HCT116 (cell line): ENCODE results near the gene LGALS7. TPM values are rescaled to one million over a fixed set of nuclear protein-coding genes. Genes with fewer than 3 reads are reported as not detected.

Experiments
- ATAC-seq: fragments of 200-7000 bp; cut with Tn5 transposase; 2 replicates; pipeline ENCODE4 v1.9.1; 2020; ENCODE audit warnings: mild to moderate bottlenecking, moderate library complexity
- BruUV-seq: library from RNA; stranded (reverse); fragments of 400-500 nt; replicated peaks from 2 replicates; lab custom pipeline; 2021; lab: Mats Ljungman, UMichigan
- CTCF ChIA-PET: fragments of 300-600 bp; sonication (Branson Sonifier 250); formaldehyde crosslinking; loops from one replicate; lab custom pipeline; 2021; ENCODE audit warnings: antibody characterized with exemption; lab: Charles Lee
- POLR2A ChIA-PET: fragments of 300-600, 350-600 bp; sonication (Branson Sonifier 250); formaldehyde crosslinking; loops from one replicate; lab custom pipeline; 2021; ENCODE audit warnings: antibody characterized with exemption; lab: Charles Lee
- RAD21 ChIA-PET, 2 experiments: fragments of 300-600 bp; sonication (Branson Sonifier 250); formaldehyde crosslinking; loops; one replicate each; lab custom pipeline; 2023; ENCODE audit warnings: low total read pairs in 2 of 2; ENCODE audit not compliant: uncharacterized antibody in 2 of 2, unreplicated experiment in 2 of 2, low non-redundant PET in 1 of 2; lab: Charles Lee
- DNase-seq: peaks from one replicate; pipeline ENCODE4 v3.0.0-alpha.2; 2010; ENCODE audit warnings: low read depth, low spot score
- H2AFZ ChIP-seq: fragments of 200-600 bp; shearing (Covaris generic), sonication (generic); 2 replicates; pipeline ENCODE4 v1.6.1; 2017; ENCODE audit warnings: low read depth, mixed run types, mixed read lengths, antibody characterized with exemption, low read length; ENCODE audit not compliant: poor library complexity, severe bottlenecking
- H3K27ac ChIP-seq: 2 replicates; pipeline ENCODE4 v1.5.1; 2012; ENCODE audit warnings: low read depth, low read length
- H3K27me3 ChIP-seq: fragments of 200-600 bp; sonication (generic); 2 replicates; pipeline ENCODE4 v1.6.1; 2016; ENCODE audit warnings: mixed run types, low read length, mixed read lengths; ENCODE audit not compliant: insufficient read depth
- H3K36me3 ChIP-seq, 2 experiments: fragments of 200-500 bp in 1 of 2; fragments of 200-600 bp in 1 of 2; sonication (Bioruptor generic) in 1 of 2; sonication (generic) in 1 of 2; 2 replicates each; pipeline versions ENCODE4 v1.5.1 to v1.6.1; 2014 to 2016; ENCODE audit warnings: low read length in 2 of 2, inconsistent platforms in 1 of 2, mixed read lengths in 1 of 2, mixed run types in 1 of 2; ENCODE audit not compliant: insufficient read depth in 2 of 2, control insufficient read depth in 1 of 2
- H3K4me1 ChIP-seq, 2 experiments: fragments of 200-600 bp in 1 of 2; sonication (generic) in 1 of 2; 2 replicates each; pipeline versions ENCODE4 v1.5.1 to v1.6.1; 2012 to 2017; ENCODE audit warnings: low read length in 2 of 2, inconsistent platforms in 1 of 2, mild to moderate bottlenecking in 1 of 2, mixed read lengths in 1 of 2, mixed run types in 1 of 2, moderate library complexity in 1 of 2; ENCODE audit not compliant: insufficient read depth in 2 of 2, control insufficient read depth in 1 of 2
- H3K4me2 ChIP-seq: fragments of 200-600 bp; sonication (generic); 2 replicates; pipeline ENCODE4 v1.6.1; 2017; ENCODE audit warnings: mixed run types, low read length, mixed read lengths
- H3K4me3 ChIP-seq, 2 experiments: fragments of 200-600 bp in 1 of 2; sonication (generic) in 1 of 2; replicated peaks in 1 of 2; 2 replicates each; pipeline ENCODE4 v1.5.1; 2011 to 2016; ENCODE audit warnings: low read length in 2 of 2, control low read depth in 1 of 2, low read depth in 1 of 2, mild to moderate bottlenecking in 1 of 2, mixed read lengths in 1 of 2, mixed run types in 1 of 2
- H3K79me2 ChIP-seq: fragments of 200-600 bp; sonication (generic); 2 replicates; pipeline ENCODE4 v1.6.1; 2017; ENCODE audit warnings: mild to moderate bottlenecking, mixed run types, low read length, moderate library complexity, mixed read lengths; ENCODE audit not compliant: insufficient read depth
- H3K9ac ChIP-seq: fragments of 200-600 bp; sonication (generic); 2 replicates; pipeline ENCODE4 v1.6.1; 2016; ENCODE audit warnings: low read length, mixed read lengths
- H3K9me2 ChIP-seq: fragments of 200-600 bp; sonication (generic), shearing (Covaris generic); 2 replicates; pipeline ENCODE4 v1.6.1; 2017; ENCODE audit warnings: mixed run types, mild to moderate bottlenecking, moderate library complexity; ENCODE audit not compliant: insufficient read depth
- H3K9me3 ChIP-seq, 2 experiments: fragments of 200-500 bp in 1 of 2; fragments of 200-600 bp in 1 of 2; sonication (Bioruptor generic) in 1 of 2; sonication (generic) in 1 of 2; 2 replicates each; pipeline ENCODE4 v1.6.1; 2014 to 2017; ENCODE audit warnings: low read length in 2 of 2, mixed read lengths in 2 of 2, inconsistent platforms in 1 of 2, low read depth in 1 of 2, mild to moderate bottlenecking in 1 of 2, mixed run types in 1 of 2, moderate library complexity in 1 of 2; ENCODE audit not compliant: control insufficient read depth in 1 of 2, insufficient read depth in 1 of 2
- H4K20me1 ChIP-seq: fragments of 200-600 bp; sonication (generic), shearing (Covaris generic); 2 replicates; pipeline ENCODE4 v1.6.1; 2017; ENCODE audit warnings: mixed run types, mild to moderate bottlenecking, moderate library complexity; ENCODE audit not compliant: insufficient read depth
- CBX3 ChIP-seq: IDR thresholded peaks from 2 replicates; pipeline ENCODE4 v1.6.1; 2012; ENCODE audit warnings: low read depth
- CEBPB ChIP-seq: IDR thresholded peaks from 2 replicates; pipeline ENCODE4 v1.6.1; 2012; ENCODE audit warnings: low read depth
- EZH2 ChIP-seq: fragments of 200-600 bp; sonication (generic); IDR thresholded peaks from 2 replicates; pipeline ENCODE4 v1.6.1; 2017; ENCODE audit warnings: antibody characterized with exemption, mixed run types
- EZH2phosphoT487 ChIP-seq: fragments of 200-600 bp; IDR thresholded peaks from 2 replicates; pipeline ENCODE4 v1.6.1; 2018; ENCODE audit warnings: antibody characterized with exemption, borderline replicate concordance
- FOSL1 ChIP-seq: IDR thresholded peaks from 2 replicates; pipeline ENCODE4 v1.6.1; 2012; ENCODE audit warnings: low read depth
- SIN3A ChIP-seq: IDR thresholded peaks from 2 replicates; pipeline ENCODE4 v1.6.1; 2012; ENCODE audit warnings: low read depth
- SP1 ChIP-seq: IDR thresholded peaks from 2 replicates; pipeline ENCODE4 v1.6.1; 2012; ENCODE audit warnings: low read depth
- TCF7L2 ChIP-seq: IDR thresholded peaks from 2 replicates; pipeline ENCODE4 v1.7.0; 2011; ENCODE audit warnings: borderline replicate concordance, inconsistent platforms; ENCODE audit not compliant: insufficient read depth, insufficient read length; ENCODE audit errors: extremely low read depth
- YY1 ChIP-seq: IDR thresholded peaks from 2 replicates; pipeline ENCODE4 v1.6.1; 2011; ENCODE audit warnings: low read length, low read depth, moderate library complexity, mild to moderate bottlenecking; ENCODE audit not compliant: insufficient replicate concordance; ENCODE audit errors: extremely low read depth
- ZNF274 ChIP-seq: fragments of 200-500 bp; sonication (Bioruptor generic); IDR thresholded peaks from 2 replicates; pipeline ENCODE4 v1.6.1; 2014; ENCODE audit warnings: mild to moderate bottlenecking, low read depth, low read length, inconsistent platforms
- intact Hi-C: fragments of 100-400 bp; cut with micrococcal nuclease; formaldehyde crosslinking; loops from 2 replicates; pipeline ENCODE4 v1.10.0; 2022
- total RNA-seq: library from RNA; stranded (reverse); gene quantifications from one replicate; pipeline ENCODE4 v1.2.1, GENCODE V29; 2021; ENCODE audit not compliant: unreplicated experiment
- TF ChIP-seq, protein P1 (sequence below): IDR thresholded peaks from 2 replicates; pipeline ENCODE4 v1.6.1; 2012
- TF ChIP-seq, protein P2 (sequence below): IDR thresholded peaks from 2 replicates; pipeline ENCODE4 v1.6.1; 2012

LGALS7 gene
- total RNA-seq, 1 experiment from 2014 or later, result not detected

DNA sequence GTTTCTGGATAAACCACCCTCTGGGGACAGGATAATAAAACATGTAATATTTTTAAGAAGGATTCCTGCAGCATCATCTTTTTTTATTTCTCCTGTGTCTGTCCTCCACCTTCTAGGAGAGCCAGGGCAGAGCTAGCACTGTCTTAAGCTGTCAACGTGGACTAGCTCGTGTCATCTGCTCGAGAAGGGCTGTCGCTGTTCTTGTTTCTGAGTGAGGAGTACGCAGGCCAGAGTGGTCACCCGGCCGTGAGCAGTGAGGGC lies 42.9 kb downstream of the LGALS7 start:
- H3K79me2 ChIP-seq, result no peaks in the 10 kb centered on the region; the same call in 1 of the 2 replicates
- H3K4me3 ChIP-seq, result no peak overlapping the region
- CTCF ChIA-PET, result no interaction called here
- POLR2A ChIA-PET, result no interaction called here
- H4K20me1 ChIP-seq, result 0 out of 2 replicates have a peak, but pooled peaks cover 3% of the 10 kb centered on the region
- RAD21 ChIA-PET, result no interaction called here
- peaks cover 13 to 46% of the 10 kb centered on the region in 2 experiments; a peak in 3 of 4 replicates for H3K4me1 ChIP-seq
- no peaks in the 10 kb centered on the region for H3K9me2 ChIP-seq
- intact Hi-C loops, result loop anchor here (5.0 kb wide), 1 partner anchor 202 kb away; the partner anchor contains the start of genes MRPS12 and SARS2
- no peak overlapping the region for H2AFZ ChIP-seq
- TF ChIP-seq CBX3, result no peak
- TF ChIP-seq EZH2, result no peak
- no peak for TF ChIP-seq EZH2phosphoT487
- TF ChIP-seq FOSL1, result no peak
- no peak for TF ChIP-seq SP1
- TF ChIP-seq, protein P1, sequence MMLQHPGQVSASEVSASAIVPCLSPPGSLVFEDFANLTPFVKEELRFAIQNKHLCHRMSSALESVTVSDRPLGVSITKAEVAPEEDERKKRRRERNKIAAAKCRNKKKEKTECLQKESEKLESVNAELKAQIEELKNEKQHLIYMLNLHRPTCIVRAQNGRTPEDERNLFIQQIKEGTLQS, result no peak
- no peak for TF ChIP-seq YY1
- no peak for TF ChIP-seq TCF7L2
- TF ChIP-seq, protein P2, sequence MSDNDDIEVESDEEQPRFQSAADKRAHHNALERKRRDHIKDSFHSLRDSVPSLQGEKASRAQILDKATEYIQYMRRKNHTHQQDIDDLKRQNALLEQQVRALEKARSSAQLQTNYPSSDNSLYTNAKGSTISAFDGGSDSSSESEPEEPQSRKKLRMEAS, result no peak
- no peak for TF ChIP-seq SIN3A
- no peak for TF ChIP-seq CEBPB
- TF ChIP-seq ZNF274, result no peak
- TF ChIP-seq, all 23 proteins: peak for 0
- DNase-seq (no peak), ATAC-seq (no peak)
- no TSS peak for BruUV-seq
- no peak overlapping the region for H3K4me2 ChIP-seq
- no peak overlapping the region for H3K27ac ChIP-seq
- H3K27me3 ChIP-seq, result no peaks in the 10 kb centered on the region
- H3K9me3 ChIP-seq, result no peaks in the 10 kb centered on the region
- H3K9ac ChIP-seq, result no peak overlapping the region
- peaks cover 11 to 44% of the 10 kb centered on the region in 2 experiments; a peak in 3 of 4 replicates for H3K36me3 ChIP-seq
